Esophagus muscularis mucosa (tissue), 3 donors: Measurements from ENCODE around the gene ARHGAP12.

ENCODE experiments used
- POLR2A ChIP-seq: fragments of 450-650 bp; IDR thresholded peaks from one replicate; pipeline ENCODE4 v1.6.1; 2017; ENCODE audit warnings: antibody characterized with exemption, moderate library complexity, mild to moderate bottlenecking, low read depth
- POLR2AphosphoS5 ChIP-seq, 2 donors: sonication (generic); formaldehyde crosslinking; IDR thresholded peaks; one replicate each; pipeline ENCODE4 v1.6.1; 2017; ENCODE audit warnings: antibody characterized with exemption in 2 of 2
- TF ChIP-seq, protein P1 (sequence below), 3 experiments: fragments of 200-600 bp in 2 of 3; fragments of 450-650 bp in 1 of 3; sonication (generic) in 2 of 3; IDR thresholded peaks; one replicate each; pipeline ENCODE4 v1.5.1; 2017 to 2019; ENCODE audit warnings: antibody characterized with exemption in 3 of 3, mild to moderate bottlenecking in 2 of 3, moderate library complexity in 1 of 3

DNA sequence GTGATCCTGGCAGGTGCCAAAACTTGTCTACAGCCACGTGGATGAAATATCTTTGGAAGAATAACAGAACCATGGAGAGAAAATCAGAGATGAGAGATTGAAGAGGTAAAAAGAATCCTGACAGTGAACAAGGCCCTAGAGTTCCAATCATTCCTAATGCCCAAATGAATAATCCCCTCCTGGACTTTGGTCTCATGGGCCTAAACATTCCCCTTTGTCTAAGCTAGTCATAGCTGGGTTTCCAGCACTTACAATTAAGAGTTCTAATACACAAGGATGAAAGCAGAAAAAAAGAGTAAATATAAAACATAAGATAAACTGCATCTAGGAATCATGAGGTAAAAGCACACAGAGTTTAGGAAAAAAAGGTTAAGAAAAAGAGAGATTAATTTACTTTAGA, 40.2 kb downstream of the ARHGAP12 start:
- TF ChIP-seq, protein P1, sequence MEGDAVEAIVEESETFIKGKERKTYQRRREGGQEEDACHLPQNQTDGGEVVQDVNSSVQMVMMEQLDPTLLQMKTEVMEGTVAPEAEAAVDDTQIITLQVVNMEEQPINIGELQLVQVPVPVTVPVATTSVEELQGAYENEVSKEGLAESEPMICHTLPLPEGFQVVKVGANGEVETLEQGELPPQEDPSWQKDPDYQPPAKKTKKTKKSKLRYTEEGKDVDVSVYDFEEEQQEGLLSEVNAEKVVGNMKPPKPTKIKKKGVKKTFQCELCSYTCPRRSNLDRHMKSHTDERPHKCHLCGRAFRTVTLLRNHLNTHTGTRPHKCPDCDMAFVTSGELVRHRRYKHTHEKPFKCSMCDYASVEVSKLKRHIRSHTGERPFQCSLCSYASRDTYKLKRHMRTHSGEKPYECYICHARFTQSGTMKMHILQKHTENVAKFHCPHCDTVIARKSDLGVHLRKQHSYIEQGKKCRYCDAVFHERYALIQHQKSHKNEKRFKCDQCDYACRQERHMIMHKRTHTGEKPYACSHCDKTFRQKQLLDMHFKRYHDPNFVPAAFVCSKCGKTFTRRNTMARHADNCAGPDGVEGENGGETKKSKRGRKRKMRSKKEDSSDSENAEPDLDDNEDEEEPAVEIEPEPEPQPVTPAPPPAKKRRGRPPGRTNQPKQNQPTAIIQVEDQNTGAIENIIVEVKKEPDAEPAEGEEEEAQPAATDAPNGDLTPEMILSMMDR (IDR thresholded peaks at IDR 0.05), result no peak
- no peak for TF ChIP-seq POLR2AphosphoS5 (IDR thresholded peaks at IDR 0.05)
- TF ChIP-seq POLR2A, result no peak
